HEK293 (cell line): ENCODE measurements around the gene WDFY2.
A peak's percentile ranks its signal among the peaks of the same experiment; 100 is the strongest.

Experiments used
- GLIS2 ChIP-seq: fragments of 450-650 bp; formaldehyde crosslinking; IDR thresholded peaks from 2 replicates; pipeline ENCODE4 v1.5.1; 2016; ENCODE audit warnings: missing biosample characterization, missing genetic modification characterization
- KLF10 ChIP-seq: fragments of 450-650 bp; IDR thresholded peaks from 2 replicates; pipeline ENCODE4 v1.5.1; 2018; ENCODE audit warnings: missing biosample characterization, mild to moderate bottlenecking, missing genetic modification characterization
- TCF7L2 ChIP-seq: IDR thresholded peaks from 2 replicates; pipeline ENCODE4 v1.6.1; 2011; ENCODE audit warnings: low read depth, mild to moderate bottlenecking, inconsistent platforms, low read length, moderate library complexity, borderline replicate concordance
- ZFHX2 ChIP-seq: fragments of 450-650 bp; formaldehyde crosslinking; conservative IDR thresholded peaks from 2 replicates; pipeline ENCODE4 v1.5.1; 2016; ENCODE audit warnings: missing biosample characterization, missing genetic modification characterization
- ZNF140 ChIP-seq: fragments of 450-650 bp; formaldehyde crosslinking; IDR thresholded peaks from 2 replicates; pipeline ENCODE4 v1.5.1; 2016; ENCODE audit warnings: missing biosample characterization, missing genetic modification characterization
- ZNF155 ChIP-seq: fragments of 450-650 bp; formaldehyde crosslinking; IDR thresholded peaks from 2 replicates; pipeline ENCODE4 v1.5.1; 2016; ENCODE audit warnings: missing biosample characterization, missing genetic modification characterization
- ZNF175 ChIP-seq: fragments of 450-650 bp; formaldehyde crosslinking; IDR thresholded peaks from 2 replicates; pipeline ENCODE4 v1.5.1; 2016; ENCODE audit warnings: missing biosample characterization, missing genetic modification characterization
- ZNF239 ChIP-seq: fragments of 450-650 bp; formaldehyde crosslinking; IDR thresholded peaks from 2 replicates; pipeline ENCODE4 v1.5.1; 2016; ENCODE audit warnings: missing biosample characterization, missing genetic modification characterization
- ZNF266 ChIP-seq: fragments of 450-650 bp; formaldehyde crosslinking; IDR thresholded peaks from 2 replicates; pipeline ENCODE4 v1.5.1; 2016; ENCODE audit warnings: missing biosample characterization, missing genetic modification characterization, low read depth
- ZNF335 ChIP-seq: fragments of 450-650 bp; formaldehyde crosslinking; conservative IDR thresholded peaks from 2 replicates; pipeline ENCODE4 v1.5.1; 2016; ENCODE audit warnings: missing biosample characterization, missing genetic modification characterization
- ZNF391 ChIP-seq: fragments of 450-650 bp; formaldehyde crosslinking; IDR thresholded peaks from 2 replicates; pipeline ENCODE4 v1.5.1; 2016; ENCODE audit warnings: low read depth, missing biosample characterization, missing genetic modification characterization, borderline replicate concordance
- ZNF48 ChIP-seq: fragments of 450-650 bp; formaldehyde crosslinking; IDR thresholded peaks from 2 replicates; pipeline ENCODE4 v1.5.1; 2016; ENCODE audit warnings: missing biosample characterization, missing genetic modification characterization
- ZNF561 ChIP-seq: fragments of 450-650 bp; IDR thresholded peaks from 2 replicates; pipeline ENCODE4 v1.5.1; 2018; ENCODE audit warnings: missing biosample characterization, missing genetic modification characterization, borderline replicate concordance
- ZNF747 ChIP-seq: fragments of 450-650 bp; formaldehyde crosslinking; IDR thresholded peaks from 2 replicates; pipeline ENCODE4 v1.5.1; 2016; ENCODE audit warnings: missing biosample characterization, missing genetic modification characterization
- ZNF776 ChIP-seq: fragments of 450-650 bp; formaldehyde crosslinking; IDR thresholded peaks from 2 replicates; pipeline ENCODE4 v1.5.0; 2017; ENCODE audit warnings: missing biosample characterization, missing genetic modification characterization, borderline replicate concordance
- TF ChIP-seq, protein P1 (sequence below): fragments of 450-650 bp; formaldehyde crosslinking; IDR thresholded peaks from 2 replicates; pipeline ENCODE4 v1.5.1; 2016; ENCODE audit warnings: missing biosample characterization, missing genetic modification characterization
- TF ChIP-seq, protein P2 (sequence below): fragments of 450-650 bp; formaldehyde crosslinking; IDR thresholded peaks from 2 replicates; pipeline ENCODE4 v1.5.0; 2017; ENCODE audit warnings: missing biosample characterization, missing genetic modification characterization, borderline replicate concordance
- TF ChIP-seq, protein P3 (sequence below): fragments of 450-650 bp; formaldehyde crosslinking; IDR thresholded peaks from 2 replicates; pipeline ENCODE4 v1.5.1; 2017; ENCODE audit warnings: missing biosample characterization, missing genetic modification characterization
- TF ChIP-seq, protein P4 (sequence below): IDR thresholded peaks from 2 replicates; pipeline ENCODE4 v1.6.1; 2011; ENCODE audit warnings: mild to moderate bottlenecking, low read depth, low read length, borderline replicate concordance
- TF ChIP-seq, protein P5 (sequence below): fragments of 450-650 bp; formaldehyde crosslinking; IDR thresholded peaks from 2 replicates; pipeline ENCODE4 v1.5.1; 2016; ENCODE audit warnings: missing biosample characterization, missing genetic modification characterization
- TF ChIP-seq, protein P6 (sequence below): fragments of 450-650 bp; formaldehyde crosslinking; IDR thresholded peaks from 2 replicates; pipeline ENCODE4 v1.5.1; 2016; ENCODE audit warnings: missing biosample characterization, missing genetic modification characterization, borderline replicate concordance
- TF ChIP-seq, protein P7 (sequence below): fragments of 450-650 bp; formaldehyde crosslinking; IDR thresholded peaks from 2 replicates; pipeline ENCODE4 v1.5.1; 2017; ENCODE audit warnings: missing biosample characterization, missing genetic modification characterization

The WDFY2 gene

DNA sequence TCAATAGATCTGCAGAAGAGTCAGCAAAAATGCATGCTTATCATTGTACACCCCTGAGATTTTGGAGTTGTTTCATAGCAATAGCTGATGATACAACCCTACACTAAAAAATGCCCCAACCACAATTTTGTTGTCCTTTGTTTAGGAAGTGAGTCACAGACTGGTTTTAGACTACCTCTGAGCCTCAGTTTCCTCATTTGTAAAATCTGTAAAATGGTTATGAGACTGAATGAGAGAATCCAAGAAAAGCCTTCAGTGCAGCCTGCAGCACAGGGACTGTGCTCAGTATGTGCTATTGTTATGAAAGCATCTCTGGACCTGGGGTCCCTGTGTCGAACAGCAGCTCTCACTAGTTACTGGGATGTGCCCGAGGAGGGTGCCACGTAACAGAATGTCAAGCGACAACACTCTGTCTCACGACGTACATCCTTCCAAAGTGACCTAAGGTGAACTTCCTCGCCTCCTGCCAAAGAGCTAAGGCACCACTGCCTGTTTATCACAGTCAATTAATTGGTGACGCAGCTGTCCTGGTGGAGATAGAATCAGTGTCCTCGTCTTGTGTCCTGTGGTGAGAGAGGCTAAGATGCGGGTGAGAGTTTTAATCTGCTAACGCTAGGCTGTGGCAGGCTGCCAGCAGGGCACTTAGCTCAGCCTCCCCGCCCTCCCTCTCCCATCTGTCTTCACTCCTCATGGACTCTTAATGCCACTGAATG lies 201.6 kb downstream of the WDFY2 start (continued):
- TF ChIP-seq, protein P1, sequence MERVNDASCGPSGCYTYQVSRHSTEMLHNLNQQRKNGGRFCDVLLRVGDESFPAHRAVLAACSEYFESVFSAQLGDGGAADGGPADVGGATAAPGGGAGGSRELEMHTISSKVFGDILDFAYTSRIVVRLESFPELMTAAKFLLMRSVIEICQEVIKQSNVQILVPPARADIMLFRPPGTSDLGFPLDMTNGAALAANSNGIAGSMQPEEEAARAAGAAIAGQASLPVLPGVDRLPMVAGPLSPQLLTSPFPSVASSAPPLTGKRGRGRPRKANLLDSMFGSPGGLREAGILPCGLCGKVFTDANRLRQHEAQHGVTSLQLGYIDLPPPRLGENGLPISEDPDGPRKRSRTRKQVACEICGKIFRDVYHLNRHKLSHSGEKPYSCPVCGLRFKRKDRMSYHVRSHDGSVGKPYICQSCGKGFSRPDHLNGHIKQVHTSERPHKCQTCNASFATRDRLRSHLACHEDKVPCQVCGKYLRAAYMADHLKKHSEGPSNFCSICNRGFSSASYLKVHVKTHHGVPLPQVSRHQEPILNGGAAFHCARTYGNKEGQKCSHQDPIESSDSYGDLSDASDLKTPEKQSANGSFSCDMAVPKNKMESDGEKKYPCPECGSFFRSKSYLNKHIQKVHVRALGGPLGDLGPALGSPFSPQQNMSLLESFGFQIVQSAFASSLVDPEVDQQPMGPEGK: peak; percentile 83
- TF ChIP-seq KLF10 (tag by site-specific recombination): no peak
- TF ChIP-seq ZNF561 (tag by site-specific recombination): peak; percentile 32; the same call in 1 of the 2 replicates
- TF ChIP-seq ZNF776 (tag by site-specific recombination): no peak
- no peak; the same call in 1 of the 2 replicates for TF ChIP-seq GLIS2 (tag by site-specific recombination)
- TF ChIP-seq ZFHX2 (tag by site-specific recombination): no peak
- TF ChIP-seq ZNF140 (tag by site-specific recombination): peak; percentile 40; the same call in 1 of the 2 replicates
- no peak for TF ChIP-seq ZNF175
- TF ChIP-seq, protein P2, sequence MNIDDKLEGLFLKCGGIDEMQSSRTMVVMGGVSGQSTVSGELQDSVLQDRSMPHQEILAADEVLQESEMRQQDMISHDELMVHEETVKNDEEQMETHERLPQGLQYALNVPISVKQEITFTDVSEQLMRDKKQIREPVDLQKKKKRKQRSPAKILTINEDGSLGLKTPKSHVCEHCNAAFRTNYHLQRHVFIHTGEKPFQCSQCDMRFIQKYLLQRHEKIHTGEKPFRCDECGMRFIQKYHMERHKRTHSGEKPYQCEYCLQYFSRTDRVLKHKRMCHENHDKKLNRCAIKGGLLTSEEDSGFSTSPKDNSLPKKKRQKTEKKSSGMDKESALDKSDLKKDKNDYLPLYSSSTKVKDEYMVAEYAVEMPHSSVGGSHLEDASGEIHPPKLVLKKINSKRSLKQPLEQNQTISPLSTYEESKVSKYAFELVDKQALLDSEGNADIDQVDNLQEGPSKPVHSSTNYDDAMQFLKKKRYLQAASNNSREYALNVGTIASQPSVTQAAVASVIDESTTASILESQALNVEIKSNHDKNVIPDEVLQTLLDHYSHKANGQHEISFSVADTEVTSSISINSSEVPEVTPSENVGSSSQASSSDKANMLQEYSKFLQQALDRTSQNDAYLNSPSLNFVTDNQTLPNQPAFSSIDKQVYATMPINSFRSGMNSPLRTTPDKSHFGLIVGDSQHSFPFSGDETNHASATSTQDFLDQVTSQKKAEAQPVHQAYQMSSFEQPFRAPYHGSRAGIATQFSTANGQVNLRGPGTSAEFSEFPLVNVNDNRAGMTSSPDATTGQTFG (tag by site-specific recombination): no peak
- no peak for TF ChIP-seq ZNF747 (tag by site-specific recombination)
- no peak for TF ChIP-seq ZNF48 (tag by site-specific recombination)
- peak; percentile 82 for TF ChIP-seq ZNF335 (tag by site-specific recombination)
- no peak for TF ChIP-seq ZNF391 (tag by site-specific recombination)
- TF ChIP-seq, protein P3, sequence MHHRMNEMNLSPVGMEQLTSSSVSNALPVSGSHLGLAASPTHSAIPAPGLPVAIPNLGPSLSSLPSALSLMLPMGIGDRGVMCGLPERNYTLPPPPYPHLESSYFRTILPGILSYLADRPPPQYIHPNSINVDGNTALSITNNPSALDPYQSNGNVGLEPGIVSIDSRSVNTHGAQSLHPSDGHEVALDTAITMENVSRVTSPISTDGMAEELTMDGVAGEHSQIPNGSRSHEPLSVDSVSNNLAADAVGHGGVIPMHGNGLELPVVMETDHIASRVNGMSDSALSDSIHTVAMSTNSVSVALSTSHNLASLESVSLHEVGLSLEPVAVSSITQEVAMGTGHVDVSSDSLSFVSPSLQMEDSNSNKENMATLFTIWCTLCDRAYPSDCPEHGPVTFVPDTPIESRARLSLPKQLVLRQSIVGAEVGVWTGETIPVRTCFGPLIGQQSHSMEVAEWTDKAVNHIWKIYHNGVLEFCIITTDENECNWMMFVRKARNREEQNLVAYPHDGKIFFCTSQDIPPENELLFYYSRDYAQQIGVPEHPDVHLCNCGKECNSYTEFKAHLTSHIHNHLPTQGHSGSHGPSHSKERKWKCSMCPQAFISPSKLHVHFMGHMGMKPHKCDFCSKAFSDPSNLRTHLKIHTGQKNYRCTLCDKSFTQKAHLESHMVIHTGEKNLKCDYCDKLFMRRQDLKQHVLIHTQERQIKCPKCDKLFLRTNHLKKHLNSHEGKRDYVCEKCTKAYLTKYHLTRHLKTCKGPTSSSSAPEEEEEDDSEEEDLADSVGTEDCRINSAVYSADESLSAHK: peak; percentile 71
- TF ChIP-seq, protein P4, sequence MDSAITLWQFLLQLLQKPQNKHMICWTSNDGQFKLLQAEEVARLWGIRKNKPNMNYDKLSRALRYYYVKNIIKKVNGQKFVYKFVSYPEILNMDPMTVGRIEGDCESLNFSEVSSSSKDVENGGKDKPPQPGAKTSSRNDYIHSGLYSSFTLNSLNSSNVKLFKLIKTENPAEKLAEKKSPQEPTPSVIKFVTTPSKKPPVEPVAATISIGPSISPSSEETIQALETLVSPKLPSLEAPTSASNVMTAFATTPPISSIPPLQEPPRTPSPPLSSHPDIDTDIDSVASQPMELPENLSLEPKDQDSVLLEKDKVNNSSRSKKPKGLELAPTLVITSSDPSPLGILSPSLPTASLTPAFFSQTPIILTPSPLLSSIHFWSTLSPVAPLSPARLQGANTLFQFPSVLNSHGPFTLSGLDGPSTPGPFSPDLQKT: no peak
- no peak for TF ChIP-seq TCF7L2
- TF ChIP-seq, protein P5, sequence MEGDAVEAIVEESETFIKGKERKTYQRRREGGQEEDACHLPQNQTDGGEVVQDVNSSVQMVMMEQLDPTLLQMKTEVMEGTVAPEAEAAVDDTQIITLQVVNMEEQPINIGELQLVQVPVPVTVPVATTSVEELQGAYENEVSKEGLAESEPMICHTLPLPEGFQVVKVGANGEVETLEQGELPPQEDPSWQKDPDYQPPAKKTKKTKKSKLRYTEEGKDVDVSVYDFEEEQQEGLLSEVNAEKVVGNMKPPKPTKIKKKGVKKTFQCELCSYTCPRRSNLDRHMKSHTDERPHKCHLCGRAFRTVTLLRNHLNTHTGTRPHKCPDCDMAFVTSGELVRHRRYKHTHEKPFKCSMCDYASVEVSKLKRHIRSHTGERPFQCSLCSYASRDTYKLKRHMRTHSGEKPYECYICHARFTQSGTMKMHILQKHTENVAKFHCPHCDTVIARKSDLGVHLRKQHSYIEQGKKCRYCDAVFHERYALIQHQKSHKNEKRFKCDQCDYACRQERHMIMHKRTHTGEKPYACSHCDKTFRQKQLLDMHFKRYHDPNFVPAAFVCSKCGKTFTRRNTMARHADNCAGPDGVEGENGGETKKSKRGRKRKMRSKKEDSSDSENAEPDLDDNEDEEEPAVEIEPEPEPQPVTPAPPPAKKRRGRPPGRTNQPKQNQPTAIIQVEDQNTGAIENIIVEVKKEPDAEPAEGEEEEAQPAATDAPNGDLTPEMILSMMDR (tag by site-specific recombination): no peak
- TF ChIP-seq, protein P6, sequence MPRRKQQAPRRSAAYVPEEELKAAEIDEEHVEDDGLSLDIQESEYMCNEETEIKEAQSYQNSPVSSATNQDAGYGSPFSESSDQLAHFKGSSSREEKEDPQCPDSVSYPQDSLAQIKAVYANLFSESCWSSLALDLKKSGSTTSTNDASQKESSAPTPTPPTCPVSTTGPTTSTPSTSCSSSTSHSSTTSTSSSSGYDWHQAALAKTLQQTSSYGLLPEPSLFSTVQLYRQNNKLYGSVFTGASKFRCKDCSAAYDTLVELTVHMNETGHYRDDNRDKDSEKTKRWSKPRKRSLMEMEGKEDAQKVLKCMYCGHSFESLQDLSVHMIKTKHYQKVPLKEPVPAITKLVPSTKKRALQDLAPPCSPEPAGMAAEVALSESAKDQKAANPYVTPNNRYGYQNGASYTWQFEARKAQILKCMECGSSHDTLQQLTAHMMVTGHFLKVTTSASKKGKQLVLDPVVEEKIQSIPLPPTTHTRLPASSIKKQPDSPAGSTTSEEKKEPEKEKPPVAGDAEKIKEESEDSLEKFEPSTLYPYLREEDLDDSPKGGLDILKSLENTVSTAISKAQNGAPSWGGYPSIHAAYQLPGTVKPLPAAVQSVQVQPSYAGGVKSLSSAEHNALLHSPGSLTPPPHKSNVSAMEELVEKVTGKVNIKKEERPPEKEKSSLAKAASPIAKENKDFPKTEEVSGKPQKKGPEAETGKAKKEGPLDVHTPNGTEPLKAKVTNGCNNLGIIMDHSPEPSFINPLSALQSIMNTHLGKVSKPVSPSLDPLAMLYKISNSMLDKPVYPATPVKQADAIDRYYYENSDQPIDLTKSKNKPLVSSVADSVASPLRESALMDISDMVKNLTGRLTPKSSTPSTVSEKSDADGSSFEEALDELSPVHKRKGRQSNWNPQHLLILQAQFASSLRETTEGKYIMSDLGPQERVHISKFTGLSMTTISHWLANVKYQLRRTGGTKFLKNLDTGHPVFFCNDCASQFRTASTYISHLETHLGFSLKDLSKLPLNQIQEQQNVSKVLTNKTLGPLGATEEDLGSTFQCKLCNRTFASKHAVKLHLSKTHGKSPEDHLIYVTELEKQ (tag by site-specific recombination): peak; percentile 42; the same call in 1 of the 2 replicates
- TF ChIP-seq ZNF239 (tag by site-specific recombination): no peak
- TF ChIP-seq ZNF155 (tag by site-specific recombination): no peak
- TF ChIP-seq, protein P7, sequence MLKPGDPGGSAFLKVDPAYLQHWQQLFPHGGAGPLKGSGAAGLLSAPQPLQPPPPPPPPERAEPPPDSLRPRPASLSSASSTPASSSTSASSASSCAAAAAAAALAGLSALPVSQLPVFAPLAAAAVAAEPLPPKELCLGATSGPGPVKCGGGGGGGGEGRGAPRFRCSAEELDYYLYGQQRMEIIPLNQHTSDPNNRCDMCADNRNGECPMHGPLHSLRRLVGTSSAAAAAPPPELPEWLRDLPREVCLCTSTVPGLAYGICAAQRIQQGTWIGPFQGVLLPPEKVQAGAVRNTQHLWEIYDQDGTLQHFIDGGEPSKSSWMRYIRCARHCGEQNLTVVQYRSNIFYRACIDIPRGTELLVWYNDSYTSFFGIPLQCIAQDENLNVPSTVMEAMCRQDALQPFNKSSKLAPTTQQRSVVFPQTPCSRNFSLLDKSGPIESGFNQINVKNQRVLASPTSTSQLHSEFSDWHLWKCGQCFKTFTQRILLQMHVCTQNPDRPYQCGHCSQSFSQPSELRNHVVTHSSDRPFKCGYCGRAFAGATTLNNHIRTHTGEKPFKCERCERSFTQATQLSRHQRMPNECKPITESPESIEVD: peak; percentile 58
- no peak for TF ChIP-seq ZNF266
